Trophoblast cell (in vitro differentiated cells and primary cell): ENCODE measurements around the gene APOBEC4.

ENCODE experiments used
- DNase-seq, 2 donors: peaks; one replicate each; pipeline ENCODE4 v3.0.0-alpha.2; 2016
- H2AFZ ChIP-seq: 2 replicates; pipeline ENCODE4 v1.6.1; 2013; ENCODE audit warnings: low read length, moderate library complexity, mild to moderate bottlenecking; ENCODE audit not compliant: insufficient read depth, poor library complexity
- H2AK5ac ChIP-seq: 2 replicates; pipeline ENCODE4 v1.6.1; 2013; ENCODE audit warnings: mild to moderate bottlenecking, low read length
- H2BK120ac ChIP-seq: 2 replicates; pipeline ENCODE4 v1.6.1; 2013; ENCODE audit warnings: low read length, mild to moderate bottlenecking, moderate library complexity; ENCODE audit not compliant: insufficient read depth, poor library complexity
- H2BK12ac ChIP-seq: 2 replicates; pipeline ENCODE4 v1.6.1; 2013; ENCODE audit warnings: mild to moderate bottlenecking, low read length, moderate library complexity
- H2BK5ac ChIP-seq: 2 replicates; pipeline ENCODE4 v1.6.1; 2013; ENCODE audit warnings: low read length, low read depth, moderate library complexity, mild to moderate bottlenecking; ENCODE audit not compliant: poor library complexity
- H3K14ac ChIP-seq: 2 replicates; pipeline ENCODE4 v1.6.1; 2013; ENCODE audit warnings: mild to moderate bottlenecking, low read length
- H3K18ac ChIP-seq: 2 replicates; pipeline ENCODE4 v1.6.1; 2013; ENCODE audit warnings: mild to moderate bottlenecking, low read length
- H3K23ac ChIP-seq: 2 replicates; pipeline ENCODE4 v1.6.1; 2013; ENCODE audit warnings: low read length
- H3K27ac ChIP-seq: 2 replicates; pipeline ENCODE4 v1.5.1; 2013; ENCODE audit warnings: low read depth, mild to moderate bottlenecking, inconsistent platforms, low read length, moderate library complexity
- H3K27me3 ChIP-seq: 2 replicates; pipeline ENCODE4 v1.6.1; 2013; ENCODE audit warnings: inconsistent platforms, mild to moderate bottlenecking, low read length, moderate library complexity; ENCODE audit not compliant: insufficient read depth
- H3K36me3 ChIP-seq, 2 experiments: 1 replicate in 1 of 2; 2 replicates in 1 of 2; pipeline ENCODE4 v1.6.1; 2013; ENCODE audit warnings: low read length in 2 of 2, mild to moderate bottlenecking in 2 of 2, moderate library complexity in 1 of 2; ENCODE audit not compliant: insufficient read depth in 2 of 2, control insufficient read depth in 1 of 2
- H3K4ac ChIP-seq: 2 replicates; pipeline ENCODE4 v1.6.1; 2013; ENCODE audit warnings: low read depth, mild to moderate bottlenecking, low read length, moderate library complexity
- H3K4me1 ChIP-seq, 2 experiments: 1 replicate in 1 of 2; 2 replicates in 1 of 2; pipeline ENCODE4 v1.6.1; 2013; ENCODE audit warnings: low read length in 2 of 2, mild to moderate bottlenecking in 2 of 2, moderate library complexity in 1 of 2; ENCODE audit not compliant: insufficient read depth in 2 of 2, control insufficient read depth in 1 of 2
- H3K4me2 ChIP-seq: 2 replicates; pipeline ENCODE4 v1.6.1; 2013; ENCODE audit warnings: inconsistent platforms, mild to moderate bottlenecking, low read length, moderate library complexity
- H3K4me3 ChIP-seq: 2 replicates; pipeline ENCODE4 v1.5.1; 2013; ENCODE audit warnings: mild to moderate bottlenecking, low read depth, low read length, inconsistent platforms
- H3K79me1 ChIP-seq: one replicate; pipeline ENCODE4 v1.6.1; 2013; ENCODE audit warnings: low read length
- H3K79me2 ChIP-seq: 2 replicates; pipeline ENCODE4 v1.6.1; 2013; ENCODE audit warnings: low read length, mild to moderate bottlenecking; ENCODE audit not compliant: control insufficient read depth, insufficient read depth, poor library complexity
- H3K9ac ChIP-seq: 2 replicates; pipeline ENCODE4 v1.6.1; 2013; ENCODE audit warnings: mild to moderate bottlenecking, low read length
- H3K9me3 ChIP-seq: 2 replicates; pipeline ENCODE4 v1.6.1; 2013; ENCODE audit warnings: low read depth, mild to moderate bottlenecking, control low read depth, inconsistent platforms, low read length; ENCODE audit not compliant: insufficient read depth
- H4K12ac ChIP-seq: 2 replicates; pipeline ENCODE4 v1.6.1; 2013; ENCODE audit warnings: low read depth, mild to moderate bottlenecking, low read length, moderate library complexity
- H4K8ac ChIP-seq: 2 replicates; pipeline ENCODE4 v1.6.1; 2013; ENCODE audit warnings: low read depth, mild to moderate bottlenecking, low read length, moderate library complexity
- H4K91ac ChIP-seq: one replicate; pipeline ENCODE4 v1.6.1; 2013; ENCODE audit warnings: low read depth, mild to moderate bottlenecking, low read length, moderate library complexity
- WGBS: extraction: QIAGEN DNeasy Blood & Tissue Kit; methylation state at CpG from one replicate; pipeline ENCODE4 v1.1.7; 2013; ENCODE audit warnings: missing lambda C conversion rate; ENCODE audit not compliant: insufficient read length, insufficient coverage; ENCODE audit errors: extremely low coverage; 5-methylcytosine and 5-hydroxymethylcytosine counted together

APOBEC4 gene

GRCh38 chr1:183636783-183637182 lies 16.3 kb downstream of the APOBEC4 start:
- no CpG with 5 or more reads among the region's 5 CpGs for WGBS
- no peak overlapping the region for H2BK5ac ChIP-seq

GRCh38 chr1:183636334-183636682 lies 16.8 kb downstream of the APOBEC4 start:
- Histone ChIP-seq H3K36me3 (peaks cover 0 to under 1% of the 10 kb centered on the region in 2 experiments), H3K9ac (no peak overlapping the region)
- WGBS: no CpG with 5 or more reads among the region's 15 CpGs

More at GRCh38 chr1:183636783-183637182, 16.3 kb downstream of the APOBEC4 start:
- no peak overlapping the region for H3K18ac ChIP-seq
- peaks cover 9% of the 10 kb centered on the region for H3K79me1 ChIP-seq
- H3K9me3 ChIP-seq: no peaks in the 10 kb centered on the region
- no peak overlapping the region for H2AK5ac ChIP-seq
- H3K23ac ChIP-seq: no peak overlapping the region
- no peak overlapping the region for H4K12ac ChIP-seq
- H3K4me2 ChIP-seq: no peak overlapping the region
- H4K8ac ChIP-seq: no peak overlapping the region
- peaks cover 7% of the 10 kb centered on the region for H3K79me2 ChIP-seq
- H3K27me3 ChIP-seq: no peaks in the 10 kb centered on the region
- no peak for DNase-seq
- H3K9ac ChIP-seq: no peak overlapping the region
- H3K4me3 ChIP-seq: no peak overlapping the region
- H4K91ac ChIP-seq: no peak overlapping the region
- no peak overlapping the region for H2BK120ac ChIP-seq
- H2AFZ ChIP-seq: no peak overlapping the region
- H3K14ac ChIP-seq: no peak overlapping the region
- H3K4me1 ChIP-seq: peaks cover 0 to 3% of the 10 kb centered on the region in 2 experiments
- no peak overlapping the region for H3K4ac ChIP-seq
- H3K36me3 ChIP-seq: no peaks in the 10 kb centered on the region
- H2BK12ac ChIP-seq: no peak overlapping the region
- H3K27ac ChIP-seq: no peak overlapping the region

DNA sequence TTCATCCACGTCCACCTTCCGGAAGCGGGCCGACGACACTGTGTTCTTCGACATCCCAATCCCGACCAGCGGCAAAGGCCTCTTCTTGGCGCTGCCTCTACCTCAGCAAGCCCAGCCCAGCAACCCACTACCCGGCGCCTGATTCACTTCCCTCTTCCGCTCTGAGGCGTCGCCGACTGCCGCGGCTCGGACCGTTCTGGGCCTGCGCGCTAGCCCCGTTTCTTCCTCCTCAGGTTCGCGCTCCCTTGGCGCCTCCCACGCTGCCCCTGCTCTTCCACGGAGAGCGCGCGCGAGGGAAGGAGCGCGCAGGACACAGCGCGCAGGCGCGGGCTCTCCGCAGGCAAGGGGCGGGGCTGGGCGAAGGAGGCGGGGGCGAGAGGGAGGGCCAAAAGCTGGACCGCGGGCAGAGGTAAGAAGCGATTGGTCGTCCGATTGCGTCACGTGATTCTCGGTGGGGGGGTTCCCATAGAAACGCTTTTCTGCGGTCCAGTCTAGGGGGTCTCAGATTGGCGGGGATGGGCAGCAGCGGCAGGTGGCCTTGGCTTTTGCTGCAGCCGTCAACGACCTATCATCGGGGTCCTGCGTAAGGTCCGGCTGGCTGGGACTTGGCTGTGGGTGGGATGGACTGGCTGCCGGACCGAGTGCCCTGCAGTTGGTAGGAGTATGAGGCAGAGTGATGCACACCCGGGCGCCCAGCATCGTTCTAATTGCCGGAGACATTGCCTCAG lies 17.3 kb downstream of the APOBEC4 start, which contains the start of gene ARPC5:
Gene ARPC5 (minus strand): TSS at position 178 of the 728 bp plus-strand sequence. CDS start 124 bp downstream, at position 54.
- peak within 1 kb of the TSS; percentile 93 for H3K4ac ChIP-seq
- no CpG with 5 or more reads among the region's 65 CpGs for WGBS
- no peaks in the 10 kb centered on the region for H3K9me3 ChIP-seq
- no peak within 1 kb of the TSS for H3K23ac ChIP-seq
- peak within 1 kb of the TSS; percentile 62 for H2AFZ ChIP-seq
- peaks cover 9% of the 10 kb centered on the region for H3K79me1 ChIP-seq
- peak within 1 kb of the TSS; percentile 93 for H3K27ac ChIP-seq
- peak within 1 kb of the TSS; percentile 56 for H2BK5ac ChIP-seq
- DNase-seq: peak; percentile 98 to 99
- peak within 1 kb of the TSS; percentile 29 for H4K12ac ChIP-seq
- peak within 1 kb of the TSS; percentile 73 for H4K8ac ChIP-seq
- peak within 1 kb of the TSS; percentile 87 for H2AK5ac ChIP-seq
- H3K9ac ChIP-seq: peak within 1 kb of the TSS; percentile 92
- H3K4me2 ChIP-seq: peak within 1 kb of the TSS; percentile 87
- peak within 1 kb of the TSS; percentile 24 for H2BK12ac ChIP-seq
- H3K36me3 ChIP-seq: peaks cover 0 to 2% of the 10 kb centered on the region in 2 experiments
- H3K4me1 ChIP-seq: peaks cover 0 to 3% of the 10 kb centered on the region in 2 experiments
- peak within 1 kb of the TSS; percentile 98 for H3K14ac ChIP-seq
- H2BK120ac ChIP-seq: peak within 1 kb of the TSS; percentile 88
- no peaks in the 10 kb centered on the region for H3K27me3 ChIP-seq
- H3K4me3 ChIP-seq: peak within 1 kb of the TSS; percentile 84
- peaks cover 7% of the 10 kb centered on the region for H3K79me2 ChIP-seq
- peak within 1 kb of the TSS; percentile 93 for H4K91ac ChIP-seq
- peak within 1 kb of the TSS; percentile 62 for H3K18ac ChIP-seq

More at GRCh38 chr1:183636334-183636682, 16.8 kb downstream of the APOBEC4 start:
- H4K8ac ChIP-seq: no peak overlapping the region
- H3K23ac ChIP-seq: no peak overlapping the region
- H4K91ac ChIP-seq: no peak overlapping the region
- no peak overlapping the region for H3K27ac ChIP-seq
- peaks cover 7% of the 10 kb centered on the region for H3K79me2 ChIP-seq
- no peak overlapping the region for H3K14ac ChIP-seq
- H2BK12ac ChIP-seq: no peak overlapping the region
- peak in 1 of 2 donors; percentile 95 for DNase-seq
- peaks cover 9% of the 10 kb centered on the region for H3K79me1 ChIP-seq
- H4K12ac ChIP-seq: no peak overlapping the region
- H3K4me1 ChIP-seq: peaks cover 0 to 3% of the 10 kb centered on the region in 2 experiments
- H3K18ac ChIP-seq: no peak overlapping the region
- no peak overlapping the region for H2BK5ac ChIP-seq
- H2AK5ac ChIP-seq: no peak overlapping the region
- H3K27me3 ChIP-seq: no peaks in the 10 kb centered on the region
- no peak overlapping the region for H3K4ac ChIP-seq
- peak overlapping the region; percentile 87 for H3K4me2 ChIP-seq
- H3K4me3 ChIP-seq: peak overlapping the region; percentile 78
- no peak overlapping the region for H2BK120ac ChIP-seq
- H2AFZ ChIP-seq: peak overlapping the region; percentile 57
- H3K9me3 ChIP-seq: no peaks in the 10 kb centered on the region

DNA sequence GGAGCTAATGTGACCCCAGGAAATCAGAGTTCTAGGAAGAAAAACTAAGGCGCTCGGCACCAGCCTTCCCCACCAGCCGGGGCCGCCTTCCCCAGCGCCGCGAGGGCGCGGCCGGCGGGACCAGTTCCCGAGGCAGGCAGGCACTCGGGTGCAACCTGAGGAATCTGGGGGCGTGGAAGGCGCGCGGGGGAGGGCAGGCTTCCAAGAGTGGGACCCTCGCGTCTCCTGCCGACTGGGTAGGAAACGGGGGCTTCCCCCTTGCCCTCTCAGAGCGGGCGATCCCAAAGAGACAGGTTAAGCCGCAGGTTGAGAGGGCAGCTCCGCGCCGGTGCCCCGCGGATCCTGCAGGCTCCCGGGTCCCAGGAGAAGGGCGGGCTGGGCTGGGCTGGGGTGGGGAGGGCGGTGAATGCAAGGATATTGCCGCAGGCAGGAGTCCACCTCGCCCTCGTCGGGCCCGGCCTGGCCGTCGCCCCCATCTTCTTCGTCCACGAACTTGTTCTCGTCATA lies 18.0 kb downstream of the APOBEC4 start:
- Histone ChIP-seq H3K79me1 (peaks cover 9% of the 10 kb centered on the region), H3K4me3 (peak overlapping the region; percentile 84), H2AK5ac (peak overlapping the region; percentile 87), H3K36me3 (peaks cover 2 to 4% of the 10 kb centered on the region in 2 experiments), H4K91ac (peak overlapping the region; percentile 93), H3K18ac (peak overlapping the region; percentile 62), H3K4ac (peak overlapping the region; percentile 93), H2BK5ac (peak overlapping the region; percentile 56), H4K12ac (peak overlapping the region; percentile 29), H3K9me3 (no peaks in the 10 kb centered on the region), H3K23ac (no peak overlapping the region), H3K27me3 (no peaks in the 10 kb centered on the region), H2AFZ (peak overlapping the region; percentile 62), H3K27ac (peak overlapping the region; percentile 93), H3K79me2 (peaks cover 7% of the 10 kb centered on the region), H3K14ac (peak overlapping the region; percentile 98), H3K9ac (peak overlapping the region; percentile 92), H3K4me2 (peak overlapping the region; percentile 48), H3K4me1 (peaks cover 0 to 3% of the 10 kb centered on the region in 2 experiments), H4K8ac (peak overlapping the region; percentile 73), H2BK12ac (peak overlapping the region; percentile 24), H2BK120ac (peak overlapping the region; percentile 88)
- WGBS: no CpG with 5 or more reads among the region's 42 CpGs
- DNase-seq: peak in 1 of 2 donors; percentile 46
